Measurements from ENCODE around the gene L3MBTL4.

Gene L3MBTL4

GRCh38 chr18:6363216-6363615 is 51.5 kb downstream of the L3MBTL4 start:
- no peak for DNase-seq (ENCODE audit: low read depth)

DNA sequence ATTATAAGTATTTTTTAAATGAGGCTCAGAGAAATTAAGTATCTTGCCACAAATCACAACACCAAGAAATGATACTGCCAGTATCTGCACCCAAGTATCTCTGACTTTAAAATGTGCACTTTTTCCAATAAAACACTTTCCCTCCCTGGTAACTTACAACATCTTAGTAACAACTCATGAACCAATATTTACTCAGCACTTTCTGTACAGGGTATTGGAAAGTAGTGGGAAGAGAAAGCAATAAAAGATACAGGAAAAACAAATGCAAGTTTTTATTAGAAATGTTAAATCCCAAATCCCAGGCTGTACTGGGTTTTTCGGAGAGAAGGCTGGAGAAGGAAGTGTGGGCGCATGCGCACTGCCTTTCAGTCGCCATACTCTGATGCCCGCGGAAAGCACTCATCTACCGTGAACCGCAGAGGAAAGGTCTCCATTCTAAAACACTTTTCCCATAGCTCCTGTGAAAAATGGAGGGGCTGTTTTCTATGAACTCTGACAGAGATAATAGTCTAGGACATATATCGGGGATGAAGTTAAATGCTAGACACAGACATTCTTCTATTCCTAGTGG is 52.1 kb downstream of the L3MBTL4 start:
- no peak for DNase-seq (ENCODE audit: low read depth)

- DNase-seq (ENCODE audit: low read depth) = no peak
Observed at GRCh38 chr18:6357668-6358067, 57.0 kb downstream of the L3MBTL4 start.

GRCh38 chr18:6355789-6356589 is 58.7 kb downstream of the L3MBTL4 start:
- no peak for DNase-seq (ENCODE audit: low read depth)

DNA sequence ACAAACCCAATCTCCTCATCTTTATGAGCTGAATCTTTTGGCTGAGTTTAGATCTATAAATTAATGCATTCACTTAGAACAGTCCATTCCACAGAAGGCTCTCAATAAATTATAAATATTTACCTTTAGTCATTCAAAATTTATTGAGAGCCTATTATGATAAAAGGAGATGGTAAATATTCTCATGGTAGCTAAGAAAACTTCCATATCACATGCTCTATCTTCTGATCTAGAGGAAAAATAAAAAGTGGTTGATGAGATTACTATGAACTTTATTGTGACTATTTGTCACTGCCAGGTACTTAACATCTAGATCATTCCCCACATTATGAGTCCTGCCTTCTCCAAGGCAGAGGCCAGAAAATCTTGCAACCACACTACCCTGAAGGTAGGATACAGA is 62.4 kb downstream of the L3MBTL4 start:
- DNase-seq (ENCODE audit: low read depth) = no peak

DNA sequence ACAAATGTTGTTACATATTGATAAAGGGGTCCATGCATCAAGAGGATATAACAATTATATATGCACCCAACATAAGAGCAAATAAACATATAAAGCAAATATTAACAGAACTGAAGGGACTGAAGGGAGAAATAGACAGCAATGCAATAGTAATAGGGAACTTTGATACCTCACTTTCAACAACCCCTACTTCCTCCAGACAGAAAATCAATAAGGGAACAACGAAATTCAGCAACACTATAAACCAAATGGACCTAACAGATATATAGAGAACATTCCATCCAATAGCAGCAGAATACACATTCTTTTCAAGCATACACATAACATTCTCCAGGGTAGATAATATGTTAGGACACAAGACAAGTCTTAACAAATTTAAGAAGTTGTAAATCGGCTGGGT is 71.7 kb downstream of the L3MBTL4 start:
- no peak for DNase-seq (ENCODE audit: low read depth)

GRCh38 chr18:6341709-6342108 is 73.0 kb downstream of the L3MBTL4 start:
- no peak for DNase-seq (ENCODE audit: low read depth)

- no peak for DNase-seq (ENCODE audit: low read depth)
Observed at GRCh38 chr18:6341303-6341702, 73.4 kb downstream of the L3MBTL4 start.

- DNase-seq (ENCODE audit: low read depth) = no peak
Observed at GRCh38 chr18:6340121-6340520, 74.6 kb downstream of the L3MBTL4 start.

- no peak for DNase-seq (ENCODE audit: low read depth)
Observed at GRCh38 chr18:6336239-6336638, 78.5 kb downstream of the L3MBTL4 start.

GRCh38 chr18:6333981-6334380 is 80.7 kb downstream of the L3MBTL4 start:
- DNase-seq (ENCODE audit: low read depth) = no peak

DNA sequence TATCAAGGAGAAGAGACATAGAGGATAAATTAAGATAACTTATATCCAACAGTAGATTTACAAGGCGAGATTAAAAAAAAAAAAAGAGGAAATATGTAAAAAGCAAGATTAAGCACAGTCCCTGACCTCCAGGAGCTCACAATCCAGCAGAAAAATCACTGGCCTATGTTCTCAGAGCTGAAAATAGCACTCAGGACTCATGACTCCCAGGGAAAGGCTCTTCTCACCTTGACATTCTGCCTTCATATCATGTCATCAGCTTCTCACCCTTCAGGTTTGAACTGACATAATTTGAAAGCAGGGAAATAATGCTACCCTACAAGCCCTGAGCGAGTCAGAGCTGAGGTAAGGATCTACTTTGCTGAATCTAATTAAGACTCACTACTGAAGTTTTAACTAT is 82.8 kb downstream of the L3MBTL4 start:
- DNase-seq (ENCODE audit: low read depth) = no peak

DNA sequence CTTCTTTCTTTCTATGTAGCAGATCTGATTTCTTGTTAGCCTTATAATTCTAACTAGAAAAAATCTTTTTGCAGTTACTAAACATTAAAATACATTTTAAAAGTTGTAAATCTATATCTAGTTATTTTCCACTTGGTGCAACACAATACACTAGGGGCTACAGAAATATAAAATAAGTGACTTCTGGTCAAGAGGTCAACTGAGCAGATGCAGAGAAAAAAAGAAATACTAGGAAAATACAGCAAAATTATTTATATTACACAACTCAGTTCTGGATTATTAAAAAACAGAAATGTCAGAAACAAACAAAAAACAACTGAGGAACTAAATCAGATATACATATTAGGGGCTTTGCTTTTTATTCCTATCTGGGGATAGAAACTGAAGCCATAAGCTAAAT is 83.9 kb downstream of the L3MBTL4 start:
- DNase-seq (ENCODE audit: low read depth) = no peak

- DNase-seq (ENCODE audit: low read depth) = no peak
Observed at GRCh38 chr18:6328621-6329010, 86.1 kb downstream of the L3MBTL4 start.

DNA sequence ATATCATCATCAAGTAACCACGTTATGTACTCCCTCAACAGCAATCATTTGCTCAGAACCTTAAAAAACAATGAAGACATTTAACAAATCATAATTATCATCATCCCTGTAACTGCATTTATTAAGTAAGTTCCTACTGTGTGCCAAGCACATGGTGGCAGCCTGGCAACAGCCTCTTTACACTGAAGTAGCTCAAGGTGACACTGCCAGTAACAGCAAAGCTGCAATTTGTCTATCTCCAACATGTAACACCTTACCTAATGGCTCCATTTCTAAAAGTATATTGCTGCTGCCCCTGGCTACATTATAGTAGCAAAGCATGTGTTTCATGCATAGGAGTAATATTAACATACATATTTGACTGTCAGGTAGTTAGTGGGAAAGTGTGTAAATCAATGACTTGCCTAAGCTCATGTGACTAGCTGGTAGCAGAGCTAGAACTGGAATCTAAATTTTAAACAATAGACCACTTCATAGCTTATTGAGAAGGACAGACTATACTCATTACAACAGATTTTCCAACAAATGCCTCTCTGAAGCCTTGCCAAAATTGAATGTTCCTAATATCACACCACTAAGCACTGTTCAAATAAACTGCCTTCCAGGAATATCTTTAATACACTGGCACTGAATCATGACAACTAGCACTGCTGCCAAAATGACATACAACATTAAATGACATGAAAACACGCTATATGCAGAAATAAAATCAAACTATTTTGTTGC is 86.7 kb downstream of the L3MBTL4 start:
- DNase-seq (ENCODE audit: low read depth) = no peak

GRCh38 chr18:6327485-6327884 is 87.2 kb downstream of the L3MBTL4 start:
- DNase-seq (ENCODE audit: low read depth) = no peak

GRCh38 chr18:6326566-6326965 is 88.1 kb downstream of the L3MBTL4 start:
- no peak for DNase-seq (ENCODE audit: low read depth)

DNA sequence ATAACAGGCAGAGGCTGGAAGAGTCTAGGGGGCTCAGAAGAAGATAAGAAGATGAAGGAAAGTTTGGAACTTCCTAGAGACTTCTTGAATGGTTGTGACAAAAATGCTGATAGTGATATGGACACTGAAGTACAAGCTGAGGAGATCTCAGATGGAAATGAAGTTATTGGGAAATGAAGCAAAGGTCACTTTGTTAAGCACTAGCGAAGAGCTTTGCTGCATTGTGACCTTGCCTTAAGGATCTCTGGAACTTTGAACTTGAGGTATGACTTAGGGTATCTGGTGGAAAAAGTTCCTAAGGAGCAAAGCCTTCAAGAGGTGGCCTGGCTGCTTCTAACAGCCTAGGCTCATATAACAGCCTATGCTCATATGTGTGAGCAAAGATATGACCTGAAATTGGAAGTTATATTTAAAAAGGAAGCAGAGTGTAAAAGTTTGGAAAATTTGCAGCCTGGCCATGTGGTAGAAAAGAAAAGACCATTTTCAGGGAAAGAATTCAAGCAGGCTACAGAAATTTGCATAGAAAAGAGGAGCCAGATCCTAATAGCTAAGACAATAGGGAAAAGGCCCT is 91.3 kb downstream of the L3MBTL4 start:
- DNase-seq (ENCODE audit: low read depth) = no peak

GRCh38 chr18:6315517-6316331 is 99.0 kb downstream of the L3MBTL4 start:
- no peak for DNase-seq (ENCODE audit: low read depth)

- DNase-seq (ENCODE audit: low read depth) = no peak
Observed at GRCh38 chr18:6313415-6313814, 101.3 kb downstream of the L3MBTL4 start.

DNA sequence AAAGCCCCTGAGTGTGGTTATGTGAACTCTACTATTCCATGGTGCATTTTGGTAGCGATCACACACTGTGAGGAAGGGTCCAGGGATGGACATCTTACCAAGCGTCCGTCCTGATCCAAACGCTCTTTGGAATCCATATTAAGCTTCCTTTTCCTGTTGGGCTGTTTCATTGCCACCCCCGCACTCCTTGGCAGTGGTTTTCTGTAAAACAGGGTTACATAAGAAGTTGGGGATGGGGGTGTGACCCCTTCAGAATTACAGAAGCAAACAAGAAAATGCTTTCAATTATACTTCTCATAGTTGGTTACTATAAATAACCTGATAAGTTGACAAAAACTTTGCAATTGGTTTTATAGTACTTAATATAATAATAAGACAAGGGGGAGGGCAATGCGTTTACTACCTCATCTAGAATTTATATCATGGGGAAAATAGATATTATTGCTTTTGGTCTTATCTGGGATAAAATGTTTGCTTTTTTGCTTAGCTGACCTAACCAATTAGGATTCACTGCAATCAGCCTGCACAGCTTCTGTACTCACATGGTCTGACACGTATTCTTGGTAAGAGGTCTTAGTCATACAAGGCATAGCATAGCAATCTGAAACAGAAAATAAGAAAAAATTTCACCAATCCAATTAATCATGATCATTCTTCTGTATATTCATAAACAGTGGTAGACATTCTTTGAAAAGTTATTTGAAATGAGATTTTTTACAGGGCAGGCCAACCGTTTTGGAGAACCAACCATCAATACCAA is 103.1 kb downstream of the L3MBTL4 start:
- DNase-seq (ENCODE audit: low read depth) = no peak

Data from T-helper 22 cell (primary cell).